OCI-LY1 (cell line): ENCODE data around the gene TCHP.

Experiments used
- EZH2 ChIP-seq: fragments of 200-600 bp; sonication (generic), shearing (Covaris generic); IDR thresholded peaks from 2 replicates; pipeline ENCODE4 v1.8.0; 2017; ENCODE audit warnings: borderline replicate concordance, mixed run types, mild to moderate bottlenecking, antibody characterized with exemption, low read length, moderate library complexity, mixed read lengths
- TF ChIP-seq, protein P1 (sequence below): fragments of 200-600 bp; sonication (generic), shearing (Covaris generic); IDR thresholded peaks from 2 replicates; pipeline ENCODE4 v1.5.1; 2017; ENCODE audit warnings: mild to moderate bottlenecking, antibody characterized with exemption, low read length, moderate library complexity, mixed read lengths

DNA sequence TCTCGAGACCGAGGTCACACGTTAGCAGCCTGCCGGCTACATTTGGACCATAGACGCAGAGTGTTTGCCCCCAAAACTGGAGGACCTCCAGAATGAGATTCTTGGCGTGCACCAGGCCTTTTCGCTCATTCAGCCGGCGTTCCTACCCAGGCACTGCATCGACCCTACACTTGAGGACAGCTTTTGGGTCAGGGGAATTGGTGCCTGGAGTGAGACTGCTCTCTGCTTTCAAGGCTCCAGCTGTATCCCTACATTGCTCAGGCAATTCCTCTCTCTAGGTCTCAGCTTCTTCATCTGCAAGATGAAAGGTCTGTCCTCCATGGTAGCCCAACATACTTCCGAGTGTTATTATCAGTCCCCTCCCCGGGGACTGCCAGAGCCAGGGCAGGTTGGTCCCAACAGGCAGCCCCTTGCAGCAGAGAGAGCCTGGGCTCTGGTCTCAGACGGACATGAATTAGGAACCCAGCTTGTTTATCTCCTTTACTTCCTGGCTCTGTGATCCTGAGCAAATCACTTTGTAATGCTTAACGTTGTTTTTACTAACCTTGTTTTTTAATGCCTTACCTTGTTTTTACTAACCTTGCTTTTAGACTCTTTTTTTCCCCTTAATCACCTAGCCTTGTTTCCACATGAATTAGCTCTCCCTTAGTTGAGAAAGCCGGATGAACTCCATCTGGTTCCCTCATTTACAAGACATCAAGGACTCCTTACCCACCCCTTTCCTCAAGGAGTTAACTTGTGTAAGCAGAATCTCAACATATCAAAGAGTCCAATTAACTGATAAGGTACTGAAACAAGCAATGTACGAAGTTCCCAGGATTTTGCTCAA lies 892 bp downstream of the TCHP start:
- TF ChIP-seq, protein P1, sequence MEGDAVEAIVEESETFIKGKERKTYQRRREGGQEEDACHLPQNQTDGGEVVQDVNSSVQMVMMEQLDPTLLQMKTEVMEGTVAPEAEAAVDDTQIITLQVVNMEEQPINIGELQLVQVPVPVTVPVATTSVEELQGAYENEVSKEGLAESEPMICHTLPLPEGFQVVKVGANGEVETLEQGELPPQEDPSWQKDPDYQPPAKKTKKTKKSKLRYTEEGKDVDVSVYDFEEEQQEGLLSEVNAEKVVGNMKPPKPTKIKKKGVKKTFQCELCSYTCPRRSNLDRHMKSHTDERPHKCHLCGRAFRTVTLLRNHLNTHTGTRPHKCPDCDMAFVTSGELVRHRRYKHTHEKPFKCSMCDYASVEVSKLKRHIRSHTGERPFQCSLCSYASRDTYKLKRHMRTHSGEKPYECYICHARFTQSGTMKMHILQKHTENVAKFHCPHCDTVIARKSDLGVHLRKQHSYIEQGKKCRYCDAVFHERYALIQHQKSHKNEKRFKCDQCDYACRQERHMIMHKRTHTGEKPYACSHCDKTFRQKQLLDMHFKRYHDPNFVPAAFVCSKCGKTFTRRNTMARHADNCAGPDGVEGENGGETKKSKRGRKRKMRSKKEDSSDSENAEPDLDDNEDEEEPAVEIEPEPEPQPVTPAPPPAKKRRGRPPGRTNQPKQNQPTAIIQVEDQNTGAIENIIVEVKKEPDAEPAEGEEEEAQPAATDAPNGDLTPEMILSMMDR = no peak
- TF ChIP-seq EZH2 = no peak
